NB4 (cell line): ENCODE results near the gene KCNRG.

ENCODE experiments used
- POLR2A ChIP-seq: IDR thresholded peaks from 2 replicates; pipeline ENCODE4 v1.6.1; 2011; ENCODE audit warnings: mild to moderate bottlenecking; ENCODE audit not compliant: insufficient read length; ENCODE audit errors: extremely low read depth
- TF ChIP-seq, protein P1 (sequence below): IDR thresholded peaks from 2 replicates; pipeline ENCODE4 v1.6.1; 2011; ENCODE audit warnings: low read depth, low read length
- TF ChIP-seq, protein P2 (sequence below): IDR thresholded peaks from one replicate; pipeline ENCODE4 v1.5.1; 2012; ENCODE audit warnings: low read depth, low read length

DNA sequence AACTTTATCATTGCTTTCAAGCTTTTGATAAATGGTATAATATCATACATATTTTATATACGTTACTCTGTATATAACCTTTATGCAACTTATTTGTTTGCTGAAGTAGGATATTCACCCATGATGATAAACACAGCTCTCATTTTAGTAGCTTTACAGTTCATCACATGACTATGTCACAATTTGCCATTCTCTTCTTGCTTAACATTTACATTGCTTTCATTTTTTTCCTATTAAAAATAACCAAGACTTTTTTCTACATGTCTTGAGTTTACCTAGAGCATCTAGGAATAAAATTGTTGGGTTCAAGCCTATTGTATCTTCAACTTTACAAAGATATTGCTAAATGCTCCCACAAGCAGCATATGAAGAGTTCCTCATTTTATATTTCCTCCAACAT lies 54.0 kb downstream of the KCNRG start:
- TF ChIP-seq, protein P1, sequence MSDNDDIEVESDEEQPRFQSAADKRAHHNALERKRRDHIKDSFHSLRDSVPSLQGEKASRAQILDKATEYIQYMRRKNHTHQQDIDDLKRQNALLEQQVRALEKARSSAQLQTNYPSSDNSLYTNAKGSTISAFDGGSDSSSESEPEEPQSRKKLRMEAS: no peak
- TF ChIP-seq, protein P2, sequence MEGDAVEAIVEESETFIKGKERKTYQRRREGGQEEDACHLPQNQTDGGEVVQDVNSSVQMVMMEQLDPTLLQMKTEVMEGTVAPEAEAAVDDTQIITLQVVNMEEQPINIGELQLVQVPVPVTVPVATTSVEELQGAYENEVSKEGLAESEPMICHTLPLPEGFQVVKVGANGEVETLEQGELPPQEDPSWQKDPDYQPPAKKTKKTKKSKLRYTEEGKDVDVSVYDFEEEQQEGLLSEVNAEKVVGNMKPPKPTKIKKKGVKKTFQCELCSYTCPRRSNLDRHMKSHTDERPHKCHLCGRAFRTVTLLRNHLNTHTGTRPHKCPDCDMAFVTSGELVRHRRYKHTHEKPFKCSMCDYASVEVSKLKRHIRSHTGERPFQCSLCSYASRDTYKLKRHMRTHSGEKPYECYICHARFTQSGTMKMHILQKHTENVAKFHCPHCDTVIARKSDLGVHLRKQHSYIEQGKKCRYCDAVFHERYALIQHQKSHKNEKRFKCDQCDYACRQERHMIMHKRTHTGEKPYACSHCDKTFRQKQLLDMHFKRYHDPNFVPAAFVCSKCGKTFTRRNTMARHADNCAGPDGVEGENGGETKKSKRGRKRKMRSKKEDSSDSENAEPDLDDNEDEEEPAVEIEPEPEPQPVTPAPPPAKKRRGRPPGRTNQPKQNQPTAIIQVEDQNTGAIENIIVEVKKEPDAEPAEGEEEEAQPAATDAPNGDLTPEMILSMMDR: no peak
- no peak for TF ChIP-seq POLR2A
